Neural cell (in vitro differentiated cells): ENCODE data around the gene INSR.

ENCODE experiments used
- CTCF ChIP-seq: fragments of 450-650 bp; IDR thresholded peaks from 2 replicates; pipeline ENCODE4 v1.5.1; 2014; ENCODE audit warnings: antibody characterized with exemption, mild to moderate bottlenecking, moderate library complexity; ENCODE audit not compliant: poor library complexity, severe bottlenecking
- EP300 ChIP-seq: fragments of 450-650 bp; conservative IDR thresholded peaks from 2 replicates; pipeline ENCODE4 v1.6.1; 2014; ENCODE audit warnings: antibody characterized with exemption, mild to moderate bottlenecking, moderate library complexity; ENCODE audit not compliant: poor library complexity, severe bottlenecking
- EZH2 ChIP-seq: fragments of 200-600, 300-800 bp; shearing (Covaris generic), sonication (generic); IDR thresholded peaks from 2 replicates; pipeline ENCODE4 v1.6.1; 2014; ENCODE audit warnings: antibody characterized with exemption, low read length, borderline replicate concordance, mild to moderate bottlenecking; ENCODE audit not compliant: insufficient read depth, poor library complexity, severe bottlenecking
- POLR2AphosphoS5 ChIP-seq: IDR thresholded peaks from 2 replicates; pipeline ENCODE4 v1.6.1; 2012
- RAD21 ChIP-seq: fragments of 450-650 bp; conservative IDR thresholded peaks from 2 replicates; pipeline ENCODE4 v1.6.1; 2014; ENCODE audit warnings: antibody characterized with exemption, mild to moderate bottlenecking, moderate library complexity
- REST ChIP-seq: IDR thresholded peaks from 2 replicates; pipeline ENCODE4 v1.6.1; 2012; ENCODE audit warnings: borderline replicate concordance
- SMC3 ChIP-seq: fragments of 450-650 bp; conservative IDR thresholded peaks from 2 replicates; pipeline ENCODE4 v1.6.1; 2014; ENCODE audit warnings: antibody characterized with exemption, mild to moderate bottlenecking, moderate library complexity; ENCODE audit not compliant: poor library complexity
- TAF1 ChIP-seq: IDR thresholded peaks from 2 replicates; pipeline ENCODE4 v1.6.1; 2012; ENCODE audit warnings: low read depth

GRCh38 chr19:7098096-7098495, 196.1 kb downstream of the INSR start:
- TF ChIP-seq EP300 (no peak), RAD21 (no peak), EZH2 (no peak), CTCF (no peak), POLR2AphosphoS5 (no peak), SMC3 (no peak), TAF1 (no peak), REST (no peak)
